HEK293 (cell line): ENCODE data around the gene RBBP5.

ENCODE experiments used
- CTCF ChIP-seq: fragments of 450-650 bp; formaldehyde crosslinking; IDR thresholded peaks from 2 replicates; pipeline ENCODE4 v1.5.1; 2016; ENCODE audit warnings: missing biosample characterization, missing genetic modification characterization
- ELK4 ChIP-seq: IDR thresholded peaks from 2 replicates; pipeline ENCODE4 v1.6.1; 2011; ENCODE audit warnings: mild to moderate bottlenecking, low read depth, low read length, borderline replicate concordance
- SALL2 ChIP-seq: fragments of 450-650 bp; formaldehyde crosslinking; IDR thresholded peaks from 2 replicates; pipeline ENCODE4 v1.5.0; 2017; ENCODE audit warnings: missing biosample characterization, mild to moderate bottlenecking, missing genetic modification characterization, borderline replicate concordance
- YY1 ChIP-seq: fragments of 450-650 bp; formaldehyde crosslinking; IDR thresholded peaks from 2 replicates; pipeline ENCODE4 v1.5.1; 2018; ENCODE audit warnings: missing biosample characterization, missing genetic modification characterization
- ZBTB26 ChIP-seq: fragments of 450-650 bp; formaldehyde crosslinking; optimal IDR thresholded peaks from 2 replicates; pipeline ENCODE3; 2016; ENCODE audit warnings: missing biosample characterization, mild to moderate bottlenecking, missing genetic modification characterization
- ZBTB7A ChIP-seq: fragments of 450-650 bp; formaldehyde crosslinking; IDR thresholded peaks from 2 replicates; pipeline ENCODE4 v1.5.1; 2016; ENCODE audit warnings: low read depth, missing biosample characterization, missing genetic modification characterization
- ZEB2 ChIP-seq: fragments of 450-650 bp; formaldehyde crosslinking; IDR thresholded peaks from 2 replicates; pipeline ENCODE4 v1.5.1; 2016; ENCODE audit warnings: missing biosample characterization, missing genetic modification characterization
- ZNF184 ChIP-seq: fragments of 450-650 bp; IDR thresholded peaks from 2 replicates; pipeline ENCODE4 v1.5.1; 2018; ENCODE audit warnings: missing biosample characterization, mild to moderate bottlenecking, missing genetic modification characterization
- ZNF555 ChIP-seq: fragments of 450-650 bp; formaldehyde crosslinking; conservative IDR thresholded peaks from 2 replicates; pipeline ENCODE4 v1.5.1; 2017; ENCODE audit warnings: missing biosample characterization, mild to moderate bottlenecking, missing genetic modification characterization, inconsistent platforms
- ZNF707 ChIP-seq: fragments of 450-650 bp; formaldehyde crosslinking; IDR thresholded peaks from 2 replicates; pipeline ENCODE4 v1.5.1; 2016; ENCODE audit warnings: missing biosample characterization, missing genetic modification characterization
- ZSCAN18 ChIP-seq: fragments of 450-650 bp; formaldehyde crosslinking; IDR thresholded peaks from 2 replicates; pipeline ENCODE4 v1.5.1; 2016; ENCODE audit warnings: missing biosample characterization, missing genetic modification characterization

GRCh38 chr1:205108464-205108863, 13.3 kb downstream of the RBBP5 start:
- no peak for TF ChIP-seq CTCF (tag by site-specific recombination)
- no peak for TF ChIP-seq ZSCAN18 (tag by site-specific recombination)
- no peak for TF ChIP-seq SALL2 (tag by site-specific recombination)
- no peak for TF ChIP-seq ZBTB26
- TF ChIP-seq ZNF707 (tag by site-specific recombination), result no peak
- TF ChIP-seq ZBTB7A (tag by site-specific recombination), result no peak
- no peak for TF ChIP-seq ZEB2 (tag by site-specific recombination)
- TF ChIP-seq ELK4, result no peak
- TF ChIP-seq ZNF184 (tag by site-specific recombination), result no peak
- TF ChIP-seq YY1 (tag by site-specific recombination), result no peak
- TF ChIP-seq ZNF555, result no peak
